ENCODE measurements around the gene TPR.

GRCh38 chr1:186308264-186309060 lies 66.6 kb downstream of the TPR start:
- TF ChIP-seq SUZ12 (IDR thresholded peaks at IDR 0.05; ENCODE audit: extremely low read depth, insufficient read depth, insufficient read length) = no peak
- no peak for TF ChIP-seq ZNF274 (IDR thresholded peaks at IDR 0.05; ENCODE audit: low read depth, low read length)
- no peak for TF ChIP-seq YY1 (IDR thresholded peaks at IDR 0.05; ENCODE audit: insufficient read depth, insufficient read length)
